ENCODE data around the gene SLC4A2.

Gene SLC4A2

DNA sequence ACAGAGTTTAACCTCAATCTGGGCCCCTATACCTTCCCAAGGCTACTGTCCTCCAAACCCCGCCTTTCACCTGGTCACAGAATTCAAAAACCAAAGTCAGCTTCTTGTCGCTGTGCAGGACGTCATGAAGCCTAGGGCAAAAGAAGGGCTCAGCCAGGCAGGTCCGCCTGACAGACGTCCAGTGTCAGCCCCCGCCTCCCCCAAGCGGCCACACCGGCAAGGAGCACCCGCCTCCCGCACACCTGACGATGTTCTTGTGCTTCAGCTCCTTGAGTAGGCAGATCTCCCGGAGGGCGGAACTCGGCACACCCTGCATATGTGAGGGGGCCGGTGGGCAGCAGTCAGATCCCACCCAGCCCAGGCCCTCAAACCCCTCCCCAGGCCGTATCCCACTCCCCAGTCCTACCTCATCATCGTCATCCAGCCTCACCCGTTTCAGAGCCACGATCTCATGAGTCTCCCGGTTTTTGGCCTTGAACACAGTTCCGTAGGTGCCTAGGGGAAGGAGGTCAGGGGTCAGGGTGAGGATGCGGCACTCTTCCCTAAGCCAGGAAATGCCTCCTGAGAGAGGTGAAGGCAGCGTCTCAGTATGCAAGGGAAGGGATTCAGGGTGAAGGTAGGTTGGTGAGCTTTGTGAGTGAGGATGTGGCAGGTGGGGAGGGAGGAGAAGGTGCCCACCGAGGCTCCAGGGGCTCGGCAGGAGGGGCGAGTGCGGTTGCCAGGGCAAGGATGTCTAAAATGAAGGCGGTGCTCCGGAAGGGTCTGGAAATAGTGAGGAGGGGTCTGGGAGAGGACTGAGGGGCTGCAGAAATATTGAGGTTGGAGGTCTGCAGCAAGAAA, 2.5 kb upstream of the SLC4A2 start:
- H3K4me3 ChIP-seq (ENCODE audit: low read depth, low read length), result peak overlapping the region; percentile 78
- no peak for DNase-seq (ENCODE audit: low read depth)
- TF ChIP-seq, protein P1, sequence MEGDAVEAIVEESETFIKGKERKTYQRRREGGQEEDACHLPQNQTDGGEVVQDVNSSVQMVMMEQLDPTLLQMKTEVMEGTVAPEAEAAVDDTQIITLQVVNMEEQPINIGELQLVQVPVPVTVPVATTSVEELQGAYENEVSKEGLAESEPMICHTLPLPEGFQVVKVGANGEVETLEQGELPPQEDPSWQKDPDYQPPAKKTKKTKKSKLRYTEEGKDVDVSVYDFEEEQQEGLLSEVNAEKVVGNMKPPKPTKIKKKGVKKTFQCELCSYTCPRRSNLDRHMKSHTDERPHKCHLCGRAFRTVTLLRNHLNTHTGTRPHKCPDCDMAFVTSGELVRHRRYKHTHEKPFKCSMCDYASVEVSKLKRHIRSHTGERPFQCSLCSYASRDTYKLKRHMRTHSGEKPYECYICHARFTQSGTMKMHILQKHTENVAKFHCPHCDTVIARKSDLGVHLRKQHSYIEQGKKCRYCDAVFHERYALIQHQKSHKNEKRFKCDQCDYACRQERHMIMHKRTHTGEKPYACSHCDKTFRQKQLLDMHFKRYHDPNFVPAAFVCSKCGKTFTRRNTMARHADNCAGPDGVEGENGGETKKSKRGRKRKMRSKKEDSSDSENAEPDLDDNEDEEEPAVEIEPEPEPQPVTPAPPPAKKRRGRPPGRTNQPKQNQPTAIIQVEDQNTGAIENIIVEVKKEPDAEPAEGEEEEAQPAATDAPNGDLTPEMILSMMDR (conservative IDR thresholded peaks at IDR 0.05; ENCODE audit: low read depth, low read length), result no peak

DNA sequence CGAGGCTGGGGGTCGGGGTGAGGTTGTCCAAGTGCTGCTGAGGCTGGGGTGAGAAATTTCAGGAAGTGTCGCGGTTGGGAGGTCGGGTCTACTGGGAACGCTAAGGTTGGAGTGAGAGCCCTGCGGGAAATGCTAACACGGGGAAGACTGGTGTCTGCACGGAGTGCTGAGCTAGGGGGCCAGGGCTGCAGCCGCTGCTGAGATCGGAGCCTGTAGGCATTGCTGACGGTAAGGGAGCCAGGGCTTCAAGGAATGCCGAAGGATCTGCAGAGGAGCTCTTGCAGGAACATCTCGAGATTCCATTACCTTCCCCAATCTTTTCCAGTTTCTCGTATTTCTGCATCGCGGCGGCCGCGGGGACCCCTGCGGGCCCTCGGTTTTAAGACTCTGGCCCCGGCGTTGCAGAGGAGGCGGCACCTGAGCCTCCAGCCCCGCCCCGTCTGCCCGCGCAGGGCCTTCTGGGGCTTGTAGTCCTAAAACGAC, 1.8 kb upstream of the SLC4A2 start, which contains the start of gene CDK5:
TSS of gene CDK5 (minus strand) at position 392 of the 483 bp plus-strand sequence. CDS start at position 343, 49 bp downstream.
- DNase-seq (ENCODE audit: low read depth), result no peak
- TF ChIP-seq, protein P1 (conservative IDR thresholded peaks at IDR 0.05; ENCODE audit: low read depth, low read length), result no peak

DNA sequence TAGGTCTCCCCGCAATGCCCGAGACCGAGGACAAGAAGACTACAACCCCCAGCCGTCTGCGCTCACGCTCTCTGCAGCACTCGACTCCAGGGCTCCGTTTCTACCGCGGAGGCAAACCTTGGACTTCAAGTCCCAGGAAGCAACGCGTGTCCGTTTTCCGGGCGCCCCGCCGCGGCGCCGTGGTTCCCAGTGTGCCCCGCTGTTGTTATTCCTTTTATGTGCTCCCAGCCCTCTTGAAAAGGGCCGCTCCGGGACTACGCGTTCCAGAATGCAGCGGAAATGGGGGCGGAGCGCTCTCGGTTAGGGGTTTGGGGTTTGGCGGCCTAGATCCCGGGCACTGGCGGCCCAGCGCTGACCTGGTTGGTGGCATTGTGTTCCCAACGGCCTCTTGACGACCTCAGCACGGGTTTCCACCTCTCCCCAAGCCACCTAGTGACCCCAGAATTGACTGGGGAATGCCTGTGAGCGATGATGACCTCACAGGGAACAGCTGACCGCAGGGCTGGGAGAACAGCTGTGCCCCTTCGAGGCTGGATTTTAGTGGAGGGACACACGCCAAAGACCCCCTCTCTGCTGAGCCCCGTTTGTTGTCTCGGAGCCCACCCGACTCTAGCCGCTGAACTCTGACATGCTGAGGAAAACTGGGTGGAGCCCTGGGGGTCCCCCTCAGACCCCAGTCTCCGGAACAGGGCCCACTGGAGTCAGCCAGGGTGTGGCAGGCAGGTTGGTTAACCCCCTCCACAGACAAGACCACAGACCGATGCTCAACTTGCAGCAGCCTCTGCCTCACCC, 1.2 kb upstream of the SLC4A2 start:
- H3K4me3 ChIP-seq (ENCODE audit: low read depth, low read length), result peak overlapping the region; percentile 78
- TF ChIP-seq, protein P1 (conservative IDR thresholded peaks at IDR 0.05; ENCODE audit: low read depth, low read length), result no peak
- peak; percentile 100 for DNase-seq (ENCODE audit: low read depth)

More for the DNA sequence above, 1.8 kb upstream of the SLC4A2 start, which contains the start of gene CDK5:
- H3K4me3 ChIP-seq (ENCODE audit: low read depth, low read length), result peak within 1 kb of the TSS; percentile 78

DNA sequence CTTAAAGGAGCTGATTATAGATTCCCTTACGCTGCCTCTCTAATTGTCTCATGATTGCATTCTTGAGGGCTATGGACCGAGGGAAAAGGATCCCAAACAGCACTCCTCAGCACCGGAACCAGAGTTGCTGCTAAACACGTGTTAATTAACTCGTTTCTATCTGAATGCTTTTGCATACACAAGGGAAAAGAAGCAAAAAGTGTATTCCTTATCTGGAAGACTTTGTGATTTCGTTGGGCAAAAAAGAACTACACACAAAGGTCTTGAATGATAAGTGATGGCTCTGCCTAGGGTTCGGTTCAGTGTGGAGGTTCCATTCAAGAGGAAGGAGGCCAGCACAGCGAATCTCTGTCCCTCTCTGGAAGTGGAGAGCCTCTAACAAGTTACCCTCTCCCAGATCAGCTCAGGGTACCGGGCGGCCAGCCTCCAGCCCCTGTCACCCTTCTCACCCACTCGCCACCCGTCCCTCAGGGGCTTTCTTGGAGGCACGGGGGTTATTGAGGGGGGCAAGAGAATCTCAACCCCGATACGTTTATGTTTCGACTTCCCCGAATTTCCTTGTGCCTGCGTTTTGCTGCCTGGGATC, 515 bp upstream of the SLC4A2 start:
- H3K4me3 ChIP-seq (ENCODE audit: low read depth, low read length), result peak overlapping the region; percentile 78
- TF ChIP-seq, protein P1 (conservative IDR thresholded peaks at IDR 0.05; ENCODE audit: low read depth, low read length), result no peak
- peak; percentile 66 for DNase-seq (ENCODE audit: low read depth)

DNA sequence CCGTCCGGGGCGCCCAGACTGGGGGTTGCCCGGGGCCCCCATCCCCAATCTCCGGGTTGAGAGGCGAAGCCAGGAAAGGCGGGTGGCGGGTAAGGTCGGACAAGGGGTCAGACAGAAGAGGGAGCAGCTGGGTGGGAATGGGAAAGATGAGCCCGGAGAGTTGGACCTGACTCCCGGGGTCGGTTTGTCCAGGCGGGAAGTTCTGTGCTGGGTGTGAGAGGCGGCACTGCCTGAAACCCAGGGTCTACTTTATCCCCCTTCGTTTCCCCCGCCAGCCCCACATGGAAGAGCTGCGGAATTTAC, 675 bp downstream of the SLC4A2 start:
- H3K4me3 ChIP-seq (ENCODE audit: low read depth, low read length), result peak overlapping the region; percentile 77
- DNase-seq (ENCODE audit: low read depth), result no peak
- TF ChIP-seq, protein P1 (conservative IDR thresholded peaks at IDR 0.05; ENCODE audit: low read depth, low read length), result no peak

DNA sequence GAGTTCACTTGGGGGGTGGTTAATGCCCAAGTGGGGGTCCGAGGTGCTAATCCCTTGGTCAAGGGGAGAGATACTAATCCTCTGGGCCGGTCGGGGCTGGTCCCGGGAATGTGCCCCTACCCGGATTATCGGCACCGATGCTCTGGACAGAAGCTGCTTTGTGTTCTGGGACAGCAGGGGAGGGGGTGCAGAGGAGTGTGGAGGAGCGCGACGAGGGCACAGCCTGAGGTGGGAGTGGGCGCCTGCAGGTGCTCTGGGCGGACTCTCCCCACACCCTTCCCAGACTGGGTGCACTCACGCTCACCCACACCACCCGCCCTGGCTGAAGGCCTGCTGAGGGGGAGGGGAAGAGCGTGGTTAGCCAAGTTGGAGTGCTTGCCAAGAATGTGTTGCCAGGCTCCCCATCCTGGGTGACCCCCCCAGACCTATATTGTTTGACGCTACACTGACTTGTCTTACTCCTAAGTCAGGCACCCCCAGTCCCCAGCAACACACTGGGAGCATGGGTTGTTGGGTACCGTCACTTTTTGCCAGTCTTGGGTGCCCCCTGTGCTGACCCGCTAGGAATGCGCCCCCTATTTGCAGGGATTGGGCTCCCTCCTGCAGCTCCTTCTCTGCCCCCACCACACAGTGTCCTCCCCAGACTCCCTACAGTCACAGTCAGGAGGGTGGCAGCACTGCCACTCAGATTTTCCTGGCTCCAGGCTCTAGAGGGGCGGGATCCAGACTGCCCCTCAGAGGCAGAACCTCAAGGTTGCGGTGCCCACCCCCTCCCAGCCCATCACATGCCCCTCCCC, 1.2 kb downstream of the SLC4A2 start:
- TF ChIP-seq, protein P1 (conservative IDR thresholded peaks at IDR 0.05; ENCODE audit: low read depth, low read length), result peak; percentile 29
- DNase-seq (ENCODE audit: low read depth), result peak; percentile 44

More for the DNA sequence above, 1.2 kb downstream of the SLC4A2 start:
- peak overlapping the region; percentile 77 for H3K4me3 ChIP-seq (ENCODE audit: low read depth, low read length)
